GM10847 (cell line): ENCODE data around the gene RALGDS.

Source experiments
- POLR2A ChIP-seq: IDR thresholded peaks from 2 replicates; pipeline ENCODE4 v1.6.1; 2011; ENCODE audit not compliant: insufficient read length; ENCODE audit errors: extremely low read depth

RALGDS gene

GRCh38 chr9:133142684-133143622, 21.9 kb upstream of the RALGDS start:
- TF ChIP-seq POLR2A: no peak

- no peak for TF ChIP-seq POLR2A
Observed at GRCh38 chr9:133141833-133142595, 21.0 kb upstream of the RALGDS start.

- no peak for TF ChIP-seq POLR2A
Observed at GRCh38 chr9:133140606-133141005, 19.6 kb upstream of the RALGDS start.

- no peak for TF ChIP-seq POLR2A
Observed at GRCh38 chr9:133140174-133140505, 19.1 kb upstream of the RALGDS start.

GRCh38 chr9:133139246-133140173, 18.5 kb upstream of the RALGDS start:
- no peak for TF ChIP-seq POLR2A

- TF ChIP-seq POLR2A: no peak
Observed at GRCh38 chr9:133137451-133138231, 16.6 kb upstream of the RALGDS start.

- TF ChIP-seq POLR2A: no peak
Observed at GRCh38 chr9:133135146-133135745, 14.2 kb upstream of the RALGDS start.

GRCh38 chr9:133134388-133135145, 13.5 kb upstream of the RALGDS start:
- TF ChIP-seq POLR2A: no peak

GRCh38 chr9:133133681-133134387, 12.8 kb upstream of the RALGDS start:
- TF ChIP-seq POLR2A: no peak

GRCh38 chr9:133132174-133132573, 11.1 kb upstream of the RALGDS start:
- TF ChIP-seq POLR2A: no peak

GRCh38 chr9:133131506-133131905, 10.5 kb upstream of the RALGDS start:
- TF ChIP-seq POLR2A: no peak

- TF ChIP-seq POLR2A: no peak
Observed at GRCh38 chr9:133130685-133131244, 9.7 kb upstream of the RALGDS start.
